ENCODE data around the gene XYLT1.
A peak's percentile ranks its signal among the peaks of the same experiment; 100 is the strongest.

XYLT1 gene

GRCh38 chr16:17374668-17375255 is 96.0 kb downstream of the XYLT1 start:
- DNase-seq (ENCODE audit: low read depth), result no peak

- DNase-seq (ENCODE audit: low read depth), result no peak
Observed at GRCh38 chr16:17373533-17373932, 97.2 kb downstream of the XYLT1 start.

GRCh38 chr16:17372386-17372785 is 98.4 kb downstream of the XYLT1 start:
- no peak for DNase-seq (ENCODE audit: low read depth)

- no peak for DNase-seq (ENCODE audit: low read depth)
Observed at GRCh38 chr16:17371299-17371698, 99.5 kb downstream of the XYLT1 start.

- no peak for DNase-seq (ENCODE audit: low read depth)
Observed at GRCh38 chr16:17370731-17371285, 100.0 kb downstream of the XYLT1 start.

- DNase-seq (ENCODE audit: low read depth), result no peak
Observed at GRCh38 chr16:17370223-17370707, 100.5 kb downstream of the XYLT1 start.

GRCh38 chr16:17369421-17370222 is 101.1 kb downstream of the XYLT1 start:
- no peak for DNase-seq (ENCODE audit: low read depth)

- DNase-seq (ENCODE audit: low read depth), result no peak
Observed at GRCh38 chr16:17368951-17369350, 101.8 kb downstream of the XYLT1 start.

- no peak for DNase-seq (ENCODE audit: low read depth)
Observed at GRCh38 chr16:17368446-17368845, 102.3 kb downstream of the XYLT1 start.

GRCh38 chr16:17367923-17368322 is 102.8 kb downstream of the XYLT1 start:
- DNase-seq (ENCODE audit: low read depth), result peak; percentile 50

- no peak for DNase-seq (ENCODE audit: low read depth)
Observed at GRCh38 chr16:17367036-17367435, 103.7 kb downstream of the XYLT1 start.

GRCh38 chr16:17366299-17366961 is 104.3 kb downstream of the XYLT1 start:
- DNase-seq (ENCODE audit: low read depth), result no peak

- peak; percentile 72 for DNase-seq (ENCODE audit: low read depth)
Observed at GRCh38 chr16:17365591-17366298, 105.0 kb downstream of the XYLT1 start.

GRCh38 chr16:17365211-17365541 is 105.6 kb downstream of the XYLT1 start:
- DNase-seq (ENCODE audit: low read depth), result no peak

GRCh38 chr16:17364319-17365210 is 106.2 kb downstream of the XYLT1 start:
- DNase-seq (ENCODE audit: low read depth), result peak; percentile 87

GRCh38 chr16:17362946-17363345 is 107.8 kb downstream of the XYLT1 start:
- DNase-seq (ENCODE audit: low read depth), result no peak

GRCh38 chr16:17362183-17362582 is 108.6 kb downstream of the XYLT1 start:
- DNase-seq (ENCODE audit: low read depth), result no peak

GRCh38 chr16:17360693-17361122 is 110.1 kb downstream of the XYLT1 start:
- no peak for DNase-seq (ENCODE audit: low read depth)

- DNase-seq (ENCODE audit: low read depth), result peak; percentile 36
Observed at GRCh38 chr16:17359788-17360390, 110.9 kb downstream of the XYLT1 start.

- DNase-seq (ENCODE audit: low read depth), result no peak
Observed at GRCh38 chr16:17358846-17359245, 111.9 kb downstream of the XYLT1 start.

GRCh38 chr16:17358355-17358754 is 112.4 kb downstream of the XYLT1 start:
- DNase-seq (ENCODE audit: low read depth), result no peak

Measured in amniotic epithelial cell (primary cell).